Measurements from ENCODE around the gene LAMA5. TPM values are rescaled to one million over a fixed set of nuclear protein-coding genes. Genes with fewer than 3 reads are reported as not detected.

LAMA5 gene
- total RNA-seq, 4 donors from 2014 or later = 164 to 427 (median 196) TPM

- TF ChIP-seq POLR2A (IDR thresholded peaks at IDR 0.05) (no peak), CTCF (IDR thresholded peaks at IDR 0.05) (no peak)
- WGBS, 2 donors = 84 to 88% methylated on average over 8 to 10 of the region's 10 CpGs
- H3K4me3 ChIP-seq (ENCODE audit: low read depth, poor library complexity, severe bottlenecking) = no peak overlapping the region
- DNase-seq (ENCODE audit: low spot score in 2 of 2) = no peak
- intact Hi-C loops (cut with DNase I; ENCODE audit: low total_unique reads) = loop anchor here (10.0 kb wide), 1 partner anchor 404 kb away; the partner anchor contains the start of gene OGFR
These were observed 33.4 kb upstream of the LAMA5 start for GRCh38 chr20:62400541-62400940.

- 90 to 91% methylated on average over 7 of the region's 7 CpGs for WGBS, 2 donors
These were observed 32.9 kb upstream of the LAMA5 start for GRCh38 chr20:62400021-62400420.

GRCh38 chr20:62398120-62398821, 31.2 kb upstream of the LAMA5 start:
- intact Hi-C loops (cut with DNase I; ENCODE audit: low total_unique reads) = no loop called here
- TF ChIP-seq POLR2A (IDR thresholded peaks at IDR 0.05) (no peak), CTCF (IDR thresholded peaks at IDR 0.05) (no peak)
- H3K4me3 ChIP-seq (ENCODE audit: low read depth, poor library complexity, severe bottlenecking) = no peak overlapping the region
- DNase-seq (ENCODE audit: low spot score in 2 of 2) = no peak
- WGBS, 2 donors = 92 to 95% methylated on average over 19 of the region's 19 CpGs

More at GRCh38 chr20:62400021-62400420, 32.9 kb upstream of the LAMA5 start:
- no peak for DNase-seq (ENCODE audit: low spot score in 2 of 2)
- no peak overlapping the region for H3K4me3 ChIP-seq (ENCODE audit: low read depth, poor library complexity, severe bottlenecking)
- TF ChIP-seq POLR2A (IDR thresholded peaks at IDR 0.05) = no peak
- no peak for TF ChIP-seq CTCF (IDR thresholded peaks at IDR 0.05)
- intact Hi-C loops (cut with DNase I; ENCODE audit: low total_unique reads) = loop anchor here (10.0 kb wide), 1 partner anchor 405 kb away; the partner anchor contains the start of gene OGFR

GRCh38 chr20:62396367-62397239, 29.5 kb upstream of the LAMA5 start:
- no peak for DNase-seq (ENCODE audit: low spot score in 2 of 2)
- intact Hi-C loops (cut with DNase I; ENCODE audit: low total_unique reads) = no loop called here
- WGBS, 2 donors = 90 to 91% methylated on average over 22 to 33 of the region's 35 CpGs
- TF ChIP-seq POLR2A (IDR thresholded peaks at IDR 0.05) = no peak
- no peak for TF ChIP-seq CTCF (IDR thresholded peaks at IDR 0.05)
- H3K4me3 ChIP-seq (ENCODE audit: low read depth, poor library complexity, severe bottlenecking) = no peak overlapping the region

- intact Hi-C loops (cut with DNase I; ENCODE audit: low total_unique reads) = no loop called here
- WGBS, 2 donors = 82 to 84% methylated on average over 16 to 27 of the region's 27 CpGs
- no peak for TF ChIP-seq CTCF (IDR thresholded peaks at IDR 0.05)
- DNase-seq (ENCODE audit: low spot score in 2 of 2) = no peak
- H3K4me3 ChIP-seq (ENCODE audit: low read depth, poor library complexity, severe bottlenecking) = no peak overlapping the region
These were observed 28.5 kb upstream of the LAMA5 start for GRCh38 chr20:62395311-62396242.

Measured in lower leg skin (tissue), 4 donors.